NT2/D1 (cell line): ENCODE results near the gene JTB.

Source experiments
- DNase-seq: peaks from one replicate; pipeline ENCODE4 v3.0.0-alpha.2; 2011; ENCODE audit warnings: low read depth, low spot score
- H3K27me3 ChIP-seq: 2 replicates; pipeline ENCODE4 v1.6.0; 2011; ENCODE audit warnings: mild to moderate bottlenecking; ENCODE audit not compliant: insufficient read length, insufficient read depth
- H3K36me3 ChIP-seq: 2 replicates; pipeline ENCODE4 v1.6.1; 2011; ENCODE audit warnings: mild to moderate bottlenecking, low read length, mixed read lengths; ENCODE audit not compliant: insufficient read depth, insufficient read length
- H3K4me1 ChIP-seq: 2 replicates; pipeline ENCODE4 v1.5.1; 2011; ENCODE audit not compliant: insufficient read depth, insufficient read length
- H3K4me3 ChIP-seq: 2 replicates; pipeline ENCODE4 v1.5.1; 2011; ENCODE audit warnings: low read depth; ENCODE audit not compliant: insufficient read length
- H3K9ac ChIP-seq: 2 replicates; pipeline ENCODE4 v1.6.0; 2011; ENCODE audit warnings: low read depth; ENCODE audit not compliant: insufficient read length
- H3K9me3 ChIP-seq: 2 replicates; pipeline ENCODE4 v1.5.1; 2011; ENCODE audit warnings: mild to moderate bottlenecking, low read length; ENCODE audit not compliant: insufficient read depth
- SUZ12 ChIP-seq: IDR thresholded peaks from 2 replicates; pipeline ENCODE4 v1.6.1; 2011; ENCODE audit not compliant: insufficient read length, insufficient read depth; ENCODE audit errors: extremely low read depth
- YY1 ChIP-seq: IDR thresholded peaks from 2 replicates; pipeline ENCODE4 v1.6.1; 2011; ENCODE audit not compliant: insufficient read length, insufficient read depth
- ZNF274 ChIP-seq: IDR thresholded peaks from 2 replicates; pipeline ENCODE4 v1.6.1; 2011; ENCODE audit warnings: mild to moderate bottlenecking, low read depth, low read length

JTB gene

GRCh38 chr1:153959454-153959853, 18.0 kb downstream of the JTB start:
- Histone ChIP-seq H3K9me3 (no peaks in the 10 kb centered on the region), H3K4me1 (peaks cover 27% of the 10 kb centered on the region), H3K36me3 (peaks cover 45% of the 10 kb centered on the region), H3K4me3 (no peak overlapping the region), H3K27me3 (no peaks in the 10 kb centered on the region), H3K9ac (no peak overlapping the region)
- no peak for DNase-seq
- TF ChIP-seq SUZ12 (no peak), ZNF274 (no peak), YY1 (no peak)

DNA sequence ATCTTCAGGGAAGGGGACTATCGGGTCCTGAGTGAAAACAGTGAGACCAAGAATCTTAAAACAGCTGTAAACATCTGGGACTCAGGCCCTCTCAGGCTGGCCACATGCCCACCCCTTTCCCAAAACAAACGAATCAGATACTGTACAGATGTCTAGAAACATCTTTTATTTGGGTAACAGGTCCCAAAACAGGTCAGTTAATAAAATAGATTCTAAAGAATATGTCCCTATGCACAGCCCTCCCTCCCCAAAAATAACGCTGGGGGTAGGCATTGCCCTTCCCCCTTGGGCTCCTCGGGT, 18.6 kb downstream of the JTB start:
- H3K4me3 ChIP-seq: no peak overlapping the region
- TF ChIP-seq ZNF274 (no peak), SUZ12 (no peak), YY1 (no peak)
- H3K9me3 ChIP-seq: no peaks in the 10 kb centered on the region
- no peak for DNase-seq
- H3K27me3 ChIP-seq: no peaks in the 10 kb centered on the region
- peaks cover 50% of the 10 kb centered on the region for H3K36me3 ChIP-seq
- H3K9ac ChIP-seq: no peak overlapping the region
- H3K4me1 ChIP-seq: peaks cover 27% of the 10 kb centered on the region

DNA sequence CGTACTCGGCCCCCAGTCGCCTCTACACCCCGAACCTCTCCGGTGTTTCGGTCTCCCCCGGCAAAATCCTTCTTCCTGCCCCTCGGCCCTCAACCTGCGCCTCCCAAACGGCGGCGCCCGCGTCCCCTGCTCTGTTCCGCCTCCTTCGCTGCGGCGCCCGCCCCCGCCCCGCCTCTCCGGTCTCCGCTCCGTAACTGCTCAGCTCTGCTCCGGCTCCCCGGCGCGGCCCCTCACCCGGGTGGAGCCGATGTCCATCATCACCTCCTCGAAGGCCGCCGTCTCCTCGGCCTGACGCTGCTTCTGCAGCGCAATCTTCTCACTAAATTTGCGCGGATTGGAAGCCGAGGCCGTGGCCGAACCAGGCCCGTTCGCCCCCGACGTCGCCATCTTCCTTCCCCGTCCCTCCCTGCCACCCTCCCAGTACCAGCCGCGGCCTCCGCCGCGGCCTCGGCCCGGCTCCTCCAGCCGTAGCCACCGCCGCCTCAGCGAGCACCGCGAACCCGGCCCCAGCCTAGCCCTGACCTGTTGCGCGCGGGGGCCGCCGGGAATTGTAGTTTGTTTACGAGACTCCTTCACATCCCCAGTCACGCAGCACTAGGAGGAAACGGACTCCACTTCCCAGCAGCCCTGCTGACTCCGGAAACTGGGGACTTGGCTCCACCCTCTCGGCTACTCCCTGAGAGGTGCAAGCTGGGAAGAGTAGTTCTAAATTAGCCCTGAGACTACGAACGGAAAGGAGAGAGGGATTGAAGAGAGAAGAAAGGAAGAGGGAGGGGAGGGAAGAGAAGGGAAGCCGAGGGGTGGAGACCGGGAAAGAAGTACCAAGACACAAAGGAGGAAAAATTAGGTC, 19.1 kb downstream of the JTB start, which contains the start of gene CRTC2:
Gene CRTC2 (minus strand): TSS at position 502 of the 850 bp plus-strand sequence. CDS start 115 bp downstream, at position 387.
- peak; percentile 100 for DNase-seq

DNA sequence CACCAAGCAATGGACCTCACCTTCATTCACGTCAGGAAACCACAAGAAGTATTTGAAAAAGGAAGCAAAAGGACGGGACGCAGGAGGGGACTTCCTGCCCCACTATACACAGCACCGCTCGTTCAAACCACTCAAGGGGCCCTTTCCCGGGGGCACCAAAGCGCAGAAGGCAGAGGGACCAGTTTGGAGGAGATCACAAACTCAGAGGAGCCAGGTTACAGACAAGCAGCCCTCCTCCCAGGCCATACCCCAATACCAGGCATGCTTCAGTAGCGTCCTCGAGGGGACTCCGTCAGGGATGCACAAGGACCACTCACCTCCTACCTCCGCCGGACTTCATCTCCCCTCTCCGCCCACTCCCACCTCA, 19.7 kb downstream of the JTB start:
- Histone ChIP-seq H3K9me3 (no peaks in the 10 kb centered on the region), H3K27me3 (no peaks in the 10 kb centered on the region), H3K4me3 (peak overlapping the region; percentile 99), H3K36me3 (peaks cover 60% of the 10 kb centered on the region), H3K9ac (peak overlapping the region; percentile 98), H3K4me1 (peaks cover 27% of the 10 kb centered on the region)
- TF ChIP-seq SUZ12 (no peak), ZNF274 (no peak), YY1 (no peak)
- DNase-seq: no peak

More for the DNA sequence above, 19.1 kb downstream of the JTB start, which contains the start of gene CRTC2:
- H3K9ac ChIP-seq: peak within 1 kb of the TSS; percentile 98
- H3K4me1 ChIP-seq: peaks cover 27% of the 10 kb centered on the region
- peaks cover 56% of the 10 kb centered on the region for H3K36me3 ChIP-seq
- no peaks in the 10 kb centered on the region for H3K27me3 ChIP-seq
- TF ChIP-seq SUZ12 (no peak), ZNF274 (no peak), YY1 (peak; percentile 2)
- no peaks in the 10 kb centered on the region for H3K9me3 ChIP-seq
- peak within 1 kb of the TSS; percentile 99 for H3K4me3 ChIP-seq

DNA sequence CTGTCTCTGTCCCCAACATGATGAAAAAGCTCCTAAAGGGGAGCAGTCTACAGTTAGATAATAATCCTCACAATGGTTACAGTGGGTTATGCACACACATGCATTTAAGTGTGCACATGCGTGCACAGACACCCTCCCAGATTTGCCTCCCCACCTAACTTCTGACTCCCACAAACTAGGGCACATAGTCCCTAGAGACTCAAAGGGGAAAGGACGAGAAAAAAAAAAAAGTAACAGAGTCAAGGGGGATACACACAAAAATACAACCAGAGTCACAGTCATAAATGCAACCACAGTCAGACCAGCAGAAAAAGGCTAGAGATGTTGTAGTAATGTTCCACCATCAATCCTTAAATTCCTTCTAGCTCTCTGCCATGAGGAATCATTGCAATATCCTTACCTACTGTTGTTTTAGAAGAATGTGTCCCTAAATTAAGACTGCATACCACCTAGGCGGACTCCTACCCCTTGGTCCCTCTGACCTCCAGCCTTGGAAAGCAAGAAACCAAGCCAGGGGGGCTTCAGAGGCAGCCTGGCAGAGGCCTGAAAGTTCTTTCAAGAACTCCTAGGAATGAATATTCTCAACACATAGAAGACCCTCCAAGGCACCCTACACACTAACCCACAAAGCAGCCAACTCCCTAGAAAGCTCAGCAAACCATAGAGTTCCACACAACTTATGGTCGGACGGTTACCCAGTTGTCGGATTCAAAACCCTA, 20.3 kb downstream of the JTB start:
- H3K4me1 ChIP-seq: peaks cover 24% of the 10 kb centered on the region
- no peak for DNase-seq
- H3K36me3 ChIP-seq: peaks cover 63% of the 10 kb centered on the region

GRCh38 chr1:153954826-153955225, 22.6 kb downstream of the JTB start:
- peaks cover 63% of the 10 kb centered on the region for H3K36me3 ChIP-seq
- no peak overlapping the region for H3K9ac ChIP-seq
- no peaks in the 10 kb centered on the region for H3K27me3 ChIP-seq
- no peak for DNase-seq
- no peak overlapping the region for H3K4me3 ChIP-seq
- TF ChIP-seq YY1 (no peak), SUZ12 (no peak), ZNF274 (no peak)
- no peaks in the 10 kb centered on the region for H3K9me3 ChIP-seq
- H3K4me1 ChIP-seq: peaks cover 16% of the 10 kb centered on the region

More for the DNA sequence above, 20.3 kb downstream of the JTB start:
- no peak for TF ChIP-seq SUZ12
- TF ChIP-seq YY1: no peak
- peak overlapping the region; percentile 98 for H3K9ac ChIP-seq
- H3K27me3 ChIP-seq: no peaks in the 10 kb centered on the region
- H3K4me3 ChIP-seq: peak overlapping the region; percentile 99
- H3K9me3 ChIP-seq: no peaks in the 10 kb centered on the region

- Histone ChIP-seq H3K4me3 (no peak overlapping the region), H3K36me3 (peaks cover 61% of the 10 kb centered on the region), H3K27me3 (no peaks in the 10 kb centered on the region), H3K4me1 (peaks cover 16% of the 10 kb centered on the region), H3K9ac (no peak overlapping the region), H3K9me3 (no peaks in the 10 kb centered on the region)
- TF ChIP-seq ZNF274: no peak
- no peak for TF ChIP-seq SUZ12
- TF ChIP-seq YY1: no peak
- no peak for DNase-seq
These were observed 23.6 kb downstream of the JTB start for GRCh38 chr1:153953859-153954365.
